Panc1 (cell line): ENCODE measurements around the gene CPNE9. TPM values are rescaled to one million over a fixed set of nuclear protein-coding genes. Genes with fewer than 3 reads are reported as not detected.

ENCODE experiments used
- ATAC-seq: fragments of 200-7000 bp; cut with Tn5 transposase; 2 replicates; pipeline ENCODE4 v1.9.1; 2020; ENCODE audit warnings: mild to moderate bottlenecking, moderate library complexity
- BruUV-seq: library from RNA; stranded (reverse); fragments of 400-500 nt; replicated peaks from 2 replicates; lab custom pipeline; 2021; lab: Mats Ljungman, UMichigan
- CTCF ChIA-PET: fragments of 300-600 bp; sonication (Branson Sonifier 250); formaldehyde crosslinking; loops from one replicate; lab custom pipeline; 2022; ENCODE audit warnings: antibody characterized with exemption; lab: Charles Lee
- POLR2A ChIA-PET: fragments of 300-600 bp; sonication (Branson Sonifier 250); formaldehyde crosslinking; loops from one replicate; lab custom pipeline; 2022; ENCODE audit warnings: antibody characterized with exemption; lab: Charles Lee
- DNase-seq: peaks from one replicate; pipeline ENCODE4 v3.0.0-alpha.2; 2010; ENCODE audit warnings: low read depth, low spot score
- H3K27ac ChIP-seq: 2 replicates; pipeline ENCODE4 v1.5.1; 2011; ENCODE audit warnings: mild to moderate bottlenecking, low read length, inconsistent platforms
- H3K27me3 ChIP-seq: fragments of 200-500 bp; sonication (Bioruptor generic); 2 replicates; pipeline ENCODE4 v1.6.0; 2014; ENCODE audit warnings: low read length, inconsistent platforms; ENCODE audit not compliant: control insufficient read depth, insufficient read depth
- H3K36me3 ChIP-seq: fragments of 200-500 bp; sonication (Bioruptor generic); 2 replicates; pipeline ENCODE4 v1.5.1; 2014; ENCODE audit warnings: inconsistent platforms, mild to moderate bottlenecking, low read length, moderate library complexity; ENCODE audit not compliant: control insufficient read depth, insufficient read depth
- H3K4me1 ChIP-seq: 2 replicates; pipeline ENCODE4 v1.5.1; 2011; ENCODE audit warnings: inconsistent platforms, mild to moderate bottlenecking, low read length, moderate library complexity; ENCODE audit not compliant: control insufficient read depth, insufficient read depth
- H3K4me3 ChIP-seq, 2 experiments: 2 replicates each; pipeline ENCODE4 v1.5.1; 2011 to 2012; ENCODE audit warnings: low read depth in 2 of 2, low read length in 2 of 2, mild to moderate bottlenecking in 2 of 2, inconsistent platforms in 1 of 2, moderate library complexity in 1 of 2
- H3K9me3 ChIP-seq: fragments of 200-500 bp; sonication (Bioruptor generic); 2 replicates; pipeline ENCODE4 v1.5.1; 2014; ENCODE audit warnings: low read depth, mild to moderate bottlenecking, inconsistent platforms, low read length, moderate library complexity; ENCODE audit not compliant: control insufficient read depth, insufficient read depth
- CTCF ChIP-seq: fragments of 450-650 bp; IDR thresholded peaks from 2 replicates; pipeline ENCODE4 v1.5.1; 2017; ENCODE audit warnings: mild to moderate bottlenecking
- POLR2AphosphoS5 ChIP-seq: IDR thresholded peaks from 2 replicates; pipeline ENCODE4 v1.6.1; 2012; ENCODE audit warnings: mild to moderate bottlenecking, low read depth, low read length, moderate library complexity
- REST ChIP-seq, 2 experiments: IDR thresholded peaks; 2 replicates each; pipeline ENCODE4 v1.6.1; 2011 to 2012; ENCODE audit warnings: low read depth in 2 of 2, control low read depth in 1 of 2, low read length in 1 of 2, mild to moderate bottlenecking in 1 of 2, moderate library complexity in 1 of 2; ENCODE audit not compliant: insufficient read depth in 1 of 2
- SIN3A ChIP-seq: IDR thresholded peaks from 2 replicates; pipeline ENCODE4 v1.6.1; 2012; ENCODE audit warnings: low read depth, mild to moderate bottlenecking, low read length, moderate library complexity, borderline replicate concordance; ENCODE audit not compliant: insufficient read depth
- TCF7L2 ChIP-seq: IDR thresholded peaks from 2 replicates; pipeline ENCODE4 v1.6.1; 2011; ENCODE audit warnings: mild to moderate bottlenecking, low read depth, low read length, inconsistent platforms
- in situ Hi-C: cut with HindIII; loops from 2 replicates; pipeline ENCODE4 v1.10.0; 2016; ENCODE audit warnings: low sequenced_read_pairs, low pct_unique_long_range_greater_than_20kb
- intact Hi-C: fragments of 100-400 bp; cut with micrococcal nuclease; formaldehyde crosslinking; loops from one replicate; pipeline ENCODE4 v1.10.0; 2022; ENCODE audit not compliant: unreplicated experiment
- total RNA-seq: library from RNA; stranded (reverse); gene quantifications from one replicate; pipeline ENCODE4 v1.2.1, GENCODE V29; 2021; ENCODE audit not compliant: unreplicated experiment

The CPNE9 gene
- total RNA-seq, 1 experiment from 2014 or later = 0.13 TPM

- BruUV-seq = no TSS peak
- Histone ChIP-seq H3K9me3 (no peaks in the 10 kb centered on the region), H3K36me3 (no peaks in the 10 kb centered on the region), H3K27me3 (no peaks in the 10 kb centered on the region), H3K4me1 (no peaks in the 10 kb centered on the region), H3K27ac (no peak overlapping the region), H3K4me3 (no peak overlapping the region)
- ATAC-seq (no peak), DNase-seq (no peak)
- ChIA-PET POLR2A (no interaction called here), CTCF (no interaction called here)
- intact Hi-C loops = no loop called here
- in situ Hi-C loops = no loop called here
- TF ChIP-seq CTCF (no peak), POLR2AphosphoS5 (0 out of 2 replicates have a peak, but pooled peaks have one; percentile 20)
These were observed 74.8 kb downstream of the CPNE9 start for GRCh38 chr3:9778143-9779074.

- H3K27me3 ChIP-seq = no peaks in the 10 kb centered on the region
- ATAC-seq = no peak
- no peak for DNase-seq
- intact Hi-C loops (no loop called here), in situ Hi-C loops (no loop called here)
- no peaks in the 10 kb centered on the region for H3K36me3 ChIP-seq
- ChIA-PET CTCF (no interaction called here), POLR2A (no interaction called here)
- H3K4me1 ChIP-seq = no peaks in the 10 kb centered on the region
- BruUV-seq = no TSS peak
- H3K9me3 ChIP-seq = no peaks in the 10 kb centered on the region
- no peak overlapping the region for H3K4me3 ChIP-seq
- H3K27ac ChIP-seq = no peak overlapping the region
- TF ChIP-seq TCF7L2 = no peak
- TF ChIP-seq POLR2AphosphoS5 = no peak
- no peak for TF ChIP-seq REST (IDR thresholded peaks at IDR 0.05; ENCODE audit: insufficient read depth in 1 of 2, low read depth in 2 of 2, low read length in 1 of 2)
- no peak for TF ChIP-seq SIN3A
- no peak for TF ChIP-seq CTCF
These were observed 75.5 kb downstream of the CPNE9 start for GRCh38 chr3:9779075-9779593.

Other genes starting within 250 kb of the CPNE9 start
- not detected for gene LHFPL4, start 150.0 kb upstream of the CPNE9 start, total RNA-seq
- gene MTMR14, start 54.3 kb upstream of the CPNE9 start, total RNA-seq = 26.8 TPM
- 17.4 TPM for gene BRPF1, start 27.9 kb downstream of the CPNE9 start, total RNA-seq
- 32.5 TPM for gene OGG1, start 46.1 kb downstream of the CPNE9 start, total RNA-seq
- gene CAMK1, start 66.1 kb downstream of the CPNE9 start, total RNA-seq = 9.7 TPM
- gene TADA3, start 88.6 kb downstream of the CPNE9 start, total RNA-seq = 61.3 TPM
- 117 TPM for gene ARPC4, start 89.2 kb downstream of the CPNE9 start, total RNA-seq
- 15.7 TPM for gene TTLL3, start 106.4 kb downstream of the CPNE9 start, total RNA-seq
- gene RPUSD3, start 140.2 kb downstream of the CPNE9 start, total RNA-seq = 40.4 TPM
- not detected for gene CIDEC, start 176.4 kb downstream of the CPNE9 start, total RNA-seq
- 19.9 TPM for gene JAGN1, start 186.8 kb downstream of the CPNE9 start, total RNA-seq
- gene IL17RE, start 199.0 kb downstream of the CPNE9 start, total RNA-seq = 1.1 TPM
- gene IL17RC, start 213.3 kb downstream of the CPNE9 start, total RNA-seq = 23.6 TPM
- 15.4 TPM for gene CRELD1, start 230.0 kb downstream of the CPNE9 start, total RNA-seq
- 1.1 TPM for gene PRRT3, start 248.6 kb downstream of the CPNE9 start, total RNA-seq